ENCODE data around the gene MTIF3. TPM values are rescaled to one million over a fixed set of nuclear protein-coding genes. Genes with fewer than 3 reads are reported as not detected.

Gene MTIF3
- polyA plus RNA-seq, 1 experiment = 72.5 TPM

DNA sequence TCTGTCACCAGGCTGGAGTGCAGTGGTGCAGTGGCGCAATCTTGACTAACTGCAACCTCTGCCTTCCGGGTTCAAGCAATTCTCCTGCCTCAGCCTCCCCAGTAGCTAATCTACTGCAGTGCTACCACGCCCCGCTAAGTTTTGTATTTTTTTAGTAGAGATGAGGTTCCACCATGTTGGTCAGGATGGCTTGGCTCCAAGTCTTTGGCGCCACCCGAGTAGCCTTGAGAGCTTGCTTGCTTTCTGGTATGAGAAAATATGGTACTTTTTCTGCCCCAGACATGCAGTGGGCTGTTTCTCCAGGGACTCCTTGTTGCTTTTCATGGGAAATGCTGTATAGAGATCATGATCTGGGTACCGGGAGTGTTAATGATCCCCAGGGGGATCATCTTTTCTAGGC, 60.5 kb downstream of the MTIF3 start:
- TF ChIP-seq, protein P1, sequence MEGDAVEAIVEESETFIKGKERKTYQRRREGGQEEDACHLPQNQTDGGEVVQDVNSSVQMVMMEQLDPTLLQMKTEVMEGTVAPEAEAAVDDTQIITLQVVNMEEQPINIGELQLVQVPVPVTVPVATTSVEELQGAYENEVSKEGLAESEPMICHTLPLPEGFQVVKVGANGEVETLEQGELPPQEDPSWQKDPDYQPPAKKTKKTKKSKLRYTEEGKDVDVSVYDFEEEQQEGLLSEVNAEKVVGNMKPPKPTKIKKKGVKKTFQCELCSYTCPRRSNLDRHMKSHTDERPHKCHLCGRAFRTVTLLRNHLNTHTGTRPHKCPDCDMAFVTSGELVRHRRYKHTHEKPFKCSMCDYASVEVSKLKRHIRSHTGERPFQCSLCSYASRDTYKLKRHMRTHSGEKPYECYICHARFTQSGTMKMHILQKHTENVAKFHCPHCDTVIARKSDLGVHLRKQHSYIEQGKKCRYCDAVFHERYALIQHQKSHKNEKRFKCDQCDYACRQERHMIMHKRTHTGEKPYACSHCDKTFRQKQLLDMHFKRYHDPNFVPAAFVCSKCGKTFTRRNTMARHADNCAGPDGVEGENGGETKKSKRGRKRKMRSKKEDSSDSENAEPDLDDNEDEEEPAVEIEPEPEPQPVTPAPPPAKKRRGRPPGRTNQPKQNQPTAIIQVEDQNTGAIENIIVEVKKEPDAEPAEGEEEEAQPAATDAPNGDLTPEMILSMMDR (IDR thresholded peaks at IDR 0.05; ENCODE audit: low read depth, low read length) = no peak
- CTCF ChIA-PET = interaction anchor here (1.7 to 2.5 kb wide), 2 partner anchors 28 to 437 kb away, joined by 9 to 11 read pairs; no protein-coding TSS in a partner anchor
- no peak overlapping the region for H3K4me3 ChIP-seq (ENCODE audit: low read depth, low read length)
- no peaks in the 10 kb centered on the region for H3K9me3 ChIP-seq (ENCODE audit: control insufficient read depth, insufficient read depth, low read length)
- H3K27me3 ChIP-seq (ENCODE audit: control insufficient read depth, insufficient read depth, low read length) = peaks cover 5% of the 10 kb centered on the region
- POLR2A ChIA-PET = no interaction called here
- no peak overlapping the region for H3K27ac ChIP-seq (ENCODE audit: low read depth, low read length)
- no peak for DNase-seq (ENCODE audit: low read depth, low spot score)

DNA sequence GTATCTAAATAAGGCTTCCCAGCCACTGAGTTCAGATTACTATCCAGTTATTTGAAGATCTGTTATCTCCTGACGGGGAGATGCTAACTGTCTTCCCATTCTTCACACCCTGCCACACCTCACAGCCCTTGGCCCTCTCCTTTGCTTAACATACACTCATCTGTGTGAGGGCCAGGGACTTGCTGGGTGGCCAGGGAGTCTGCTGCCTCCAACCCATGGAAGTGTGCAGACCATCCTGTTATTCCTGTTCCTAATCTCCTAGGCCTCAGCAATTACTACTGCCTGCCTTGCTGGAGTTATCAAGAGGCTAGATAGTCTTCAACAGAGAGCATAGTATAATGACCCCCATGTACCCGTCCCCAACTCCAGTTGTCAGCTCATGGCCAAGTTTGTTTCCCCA, 62.1 kb downstream of the MTIF3 start:
- Histone ChIP-seq H3K9me3 (ENCODE audit: control insufficient read depth, insufficient read depth, low read length) (peaks cover 3% of the 10 kb centered on the region; the same call in 1 of the 2 replicates), H3K27ac (ENCODE audit: low read depth, low read length) (no peak overlapping the region), H3K4me3 (ENCODE audit: low read depth, low read length) (no peak overlapping the region), H3K27me3 (ENCODE audit: control insufficient read depth, insufficient read depth, low read length) (peaks cover 10% of the 10 kb centered on the region)
- ChIA-PET POLR2A (no interaction called here), CTCF (interaction anchor here (0.6 to 2.5 kb wide), 4 partner anchors 13 to 1311 kb away, joined by 3 to 9 read pairs (median 4); no protein-coding TSS in a partner anchor)
- TF ChIP-seq, protein P1 (IDR thresholded peaks at IDR 0.05; ENCODE audit: low read depth, low read length) = no peak
- DNase-seq (ENCODE audit: low read depth, low spot score) = no peak

Small RNAs within 50 kb of the gene (small RNA-seq; reads per million reads assigned to genes)
- gene RNU6-63P (ENCODE audit: insufficient read length, low read depth) (not detected), gene RNY1P1 (ENCODE audit: insufficient read length, low read depth) (not detected)

Other genes with a start within 250 kb of the MTIF3 start
- gene RPL21, start 199.0 kb downstream of the MTIF3 start, polyA plus RNA-seq (2011; rRNA removed) = 1,747 and 1,942 TPM in 2 replicates
- 13.5 and 14.4 TPM in 2 replicates for gene RASL11A, start 179.7 kb downstream of the MTIF3 start, polyA plus RNA-seq (2011; rRNA removed)
- gene GTF3A, start 25.9 kb downstream of the MTIF3 start, polyA plus RNA-seq (2011; rRNA removed) = 89.0 and 104 TPM in 2 replicates
- 6.2 and 6.9 TPM in 2 replicates for gene LNX2, start 170.0 kb upstream of the MTIF3 start, polyA plus RNA-seq (2011; rRNA removed)
- gene POLR1D, start 171.3 kb upstream of the MTIF3 start, polyA plus RNA-seq (2011; rRNA removed) = 155 and 174 TPM in 2 replicates